GM19023 (cell line): Measurements from ENCODE around the gene RNASE8.

Experiments used
- ATAC-seq: cut with Tn5 transposase; IDR thresholded peaks from one replicate; pipeline ENCODE4 v1.9.1; 2021; ENCODE audit warnings: mild to moderate bottlenecking, moderate library complexity; ENCODE audit not compliant: unreplicated experiment

Gene RNASE8

DNA sequence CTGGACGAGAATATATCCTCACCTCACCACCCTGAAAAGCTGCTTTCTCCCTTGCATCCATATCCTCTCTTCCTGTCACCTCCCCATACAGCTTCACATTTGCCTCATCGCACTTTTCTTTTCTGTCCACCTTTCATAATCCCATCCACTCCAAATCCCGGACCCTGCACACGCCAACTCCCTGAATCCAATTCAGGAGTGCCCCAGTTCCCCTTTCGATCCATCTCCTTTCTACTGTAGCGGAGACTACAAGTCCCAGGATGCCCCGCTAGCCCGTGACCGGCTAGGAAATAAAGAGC is 45.7 kb downstream of the RNASE8 start:
- no peak for ATAC-seq

DNA sequence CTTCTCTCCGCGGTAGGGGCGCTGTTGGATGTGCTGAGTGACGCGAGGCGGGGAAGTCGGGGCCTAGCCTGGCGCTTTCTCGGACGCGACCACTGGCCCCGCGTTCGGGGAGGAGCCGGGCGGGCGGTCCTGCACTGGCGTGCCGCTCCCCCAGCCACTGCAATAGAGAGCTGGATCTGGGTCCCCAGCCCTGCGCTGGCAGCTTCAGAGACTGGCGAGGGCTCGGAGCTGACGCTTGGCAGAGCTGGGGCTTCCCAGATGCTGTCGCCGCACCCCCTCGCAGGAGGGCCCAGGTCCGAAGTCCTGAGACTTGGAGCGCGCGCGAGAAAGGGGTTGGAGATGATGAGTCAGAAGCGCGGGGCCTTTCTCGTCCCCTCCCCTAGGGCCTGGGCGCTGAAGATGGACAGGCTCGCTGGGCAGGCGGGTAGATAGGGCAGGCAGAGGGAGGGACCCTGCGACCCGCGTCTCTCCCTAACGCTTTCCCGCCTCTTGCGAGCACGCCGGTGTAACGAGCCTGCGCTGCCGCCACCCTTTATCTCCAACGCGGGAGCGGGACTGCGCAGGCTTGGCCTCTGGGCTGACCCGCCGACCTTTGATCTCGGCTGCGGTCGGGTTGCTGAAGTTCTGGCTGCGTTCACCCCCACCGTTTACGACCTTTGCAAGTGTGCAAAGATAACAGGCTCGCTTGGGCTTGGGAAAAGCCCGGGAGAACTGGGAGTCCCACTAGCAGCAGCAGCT is 46.3 kb downstream of the RNASE8 start:
- ATAC-seq: peak; percentile 91

DNA sequence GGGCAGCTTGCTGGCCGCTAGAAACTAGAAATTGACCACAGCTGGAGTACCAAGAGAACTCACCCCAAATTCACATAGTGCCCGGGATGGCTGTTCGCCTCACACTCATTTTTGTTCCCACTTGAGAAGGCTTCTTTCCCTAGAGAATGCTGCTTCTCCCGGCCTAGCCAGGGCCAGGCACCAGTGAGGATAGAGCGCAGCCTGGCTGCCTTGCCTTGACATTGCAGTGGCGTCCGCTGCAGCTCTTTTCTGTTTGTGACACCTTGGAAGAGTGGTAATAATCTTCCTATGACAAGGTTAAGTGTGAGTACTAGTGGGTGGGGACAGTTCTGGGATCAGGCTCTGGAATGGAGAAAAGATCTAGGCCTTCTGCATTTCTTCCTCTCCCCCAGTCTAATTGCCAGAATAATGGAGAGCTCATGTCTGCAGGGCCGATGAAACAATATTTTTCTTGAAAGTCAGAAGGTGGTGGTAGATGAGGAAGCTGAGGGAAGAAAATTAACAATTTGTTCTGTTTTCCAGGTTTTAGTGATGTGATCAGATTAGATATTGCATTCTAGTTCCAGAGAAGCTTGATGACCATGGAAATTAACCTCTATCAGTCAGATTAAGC is 46.9 kb downstream of the RNASE8 start:
- ATAC-seq: peak; percentile 41

DNA sequence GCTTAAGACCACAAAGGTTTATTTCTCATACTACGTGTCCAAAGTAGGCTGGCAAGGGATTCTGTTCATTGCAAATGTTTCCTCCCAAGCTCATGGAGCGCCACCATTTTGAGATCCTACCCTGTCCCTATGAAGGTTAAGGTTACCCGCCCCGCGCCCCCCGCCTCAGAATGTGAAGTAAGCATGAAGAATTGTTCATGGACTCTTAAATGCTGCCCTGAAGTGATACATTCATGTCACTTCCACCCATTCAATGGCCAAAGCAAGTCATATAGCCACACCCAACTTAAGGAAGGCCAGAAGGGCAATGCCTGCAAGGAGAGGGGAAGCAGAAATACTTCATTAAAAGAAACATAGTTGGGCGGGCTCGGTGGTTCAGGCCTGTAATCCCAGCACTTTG is 47.5 kb downstream of the RNASE8 start:
- no peak for ATAC-seq

DNA sequence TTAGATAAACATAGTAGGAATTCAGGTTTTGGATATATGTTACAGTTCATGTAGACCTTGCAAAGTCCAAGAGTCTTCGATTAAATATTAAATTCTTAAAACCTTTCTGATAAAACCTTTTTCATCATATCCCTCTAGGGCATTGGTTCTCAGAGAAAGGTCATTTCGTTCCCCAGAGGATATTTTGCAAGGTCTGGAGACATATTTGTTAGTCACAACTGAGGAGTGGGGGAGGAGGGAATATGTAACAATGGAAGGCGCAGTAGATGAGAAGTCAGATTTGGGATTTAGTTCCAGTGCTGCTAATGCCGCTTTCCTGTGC is 48.5 kb downstream of the RNASE8 start:
- ATAC-seq: no peak

DNA sequence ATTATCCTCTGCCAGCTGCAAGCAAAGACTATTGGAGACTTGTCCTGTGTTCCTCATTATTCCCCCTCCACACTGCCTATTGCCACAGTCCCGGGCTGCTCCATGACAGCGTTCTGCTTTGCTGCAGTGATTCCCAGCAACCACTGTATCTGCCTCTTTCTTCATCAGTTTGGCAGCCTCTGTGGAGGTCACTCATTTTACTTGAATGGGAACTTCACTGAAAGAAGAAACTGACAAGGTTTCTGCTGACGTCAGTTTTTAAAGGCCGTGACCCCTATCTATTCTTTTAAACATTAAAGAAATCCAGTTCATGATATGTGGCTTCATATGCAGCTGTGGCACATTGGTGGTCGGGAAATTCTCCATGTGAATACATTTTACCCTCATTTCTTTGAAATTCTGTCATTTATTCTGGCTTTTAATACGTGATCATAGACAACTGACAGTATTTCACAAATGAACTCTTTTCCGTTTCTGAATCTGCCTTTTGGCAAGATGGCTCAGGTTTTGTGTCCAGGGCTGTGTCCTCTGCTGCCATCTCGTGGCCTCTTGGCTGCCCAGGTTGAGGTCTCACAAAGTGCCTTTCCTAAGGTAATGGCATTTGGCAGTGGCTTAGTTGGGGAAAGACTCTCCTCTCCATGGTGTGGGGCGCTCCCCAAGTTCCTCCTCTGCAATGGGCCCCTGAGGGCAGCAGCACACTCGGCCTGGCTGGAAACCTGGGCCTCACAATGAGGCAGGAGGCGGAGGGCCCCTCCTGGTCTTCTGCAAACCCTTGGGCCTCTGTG is 49.1 kb downstream of the RNASE8 start:
- ATAC-seq: no peak

DNA sequence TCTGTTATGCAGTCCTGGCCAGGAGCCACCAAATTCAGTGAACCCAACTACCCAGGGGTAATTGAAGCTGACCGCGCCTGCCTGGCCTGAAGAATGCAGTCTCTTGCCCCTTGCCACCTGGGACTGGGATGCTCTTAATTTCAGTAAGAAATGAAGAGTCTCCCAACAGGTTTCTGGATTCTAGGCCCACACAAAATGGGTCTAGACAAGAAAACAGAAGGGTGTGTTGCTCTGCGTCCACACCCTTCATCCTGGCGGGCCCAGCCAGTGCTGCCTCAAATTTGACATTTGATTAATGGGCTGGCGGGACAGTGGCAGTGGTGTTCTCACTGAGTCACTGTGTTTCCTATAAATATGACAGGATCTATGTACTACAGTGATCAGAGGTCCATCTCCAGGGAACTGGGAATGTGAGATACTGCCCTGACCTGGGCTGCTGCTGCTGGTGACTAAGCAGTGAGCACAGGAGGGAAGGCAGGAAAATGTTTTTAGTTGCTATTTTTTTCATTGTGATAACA is 49.7 kb downstream of the RNASE8 start:
- ATAC-seq: no peak
